Measurements from ENCODE around the gene GAD1.

Gene GAD1

GRCh38 chr2:170896622-170897021 is 79.9 kb downstream of the GAD1 start:
- no peak for DNase-seq

- no peak for DNase-seq
These were observed 80.4 kb downstream of the GAD1 start for GRCh38 chr2:170897108-170897507.

GRCh38 chr2:170905864-170906263 is 89.2 kb downstream of the GAD1 start:
- DNase-seq, result no peak

All from stimulated activated naive CD4-positive, alpha-beta T cell treated with Interleukin-2 at 50 U/mL for 16 hours (primary cell).